Measurements from ENCODE around the gene EGLN3. TPM values are rescaled to one million over a fixed set of nuclear protein-coding genes. Genes with fewer than 3 reads are reported as not detected.

The EGLN3 gene
- total and polyA plus RNA-seq, 2 experiments from 2014 or later, result 26.6 to 33.1 TPM

DNA sequence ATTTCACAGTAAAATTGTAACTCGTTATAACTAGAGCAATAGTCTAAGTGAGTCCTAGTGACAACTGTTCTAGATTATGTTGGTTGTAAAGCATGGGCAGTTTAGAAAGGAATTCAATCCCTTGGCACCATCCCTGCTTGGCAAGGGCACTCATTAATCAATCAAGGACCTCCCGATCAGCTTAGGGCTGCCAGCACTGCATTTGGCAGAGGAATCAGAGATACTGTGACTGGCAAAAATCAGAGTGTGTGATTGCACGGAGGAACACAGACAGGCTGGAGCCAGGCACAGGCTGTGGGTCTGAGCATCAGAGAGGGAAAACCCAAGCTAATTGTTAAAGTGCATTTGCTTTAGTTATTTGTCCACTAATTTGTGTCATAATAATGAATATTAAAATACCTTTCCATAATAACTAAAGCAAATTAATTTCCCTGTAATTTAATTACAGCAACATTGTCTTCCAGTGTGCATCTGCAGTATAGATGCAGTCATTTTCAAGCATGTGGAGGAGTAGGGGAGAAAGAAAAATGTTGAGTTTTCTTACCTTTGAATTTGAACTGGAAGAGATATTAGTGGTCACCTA lies 3.2 kb upstream of the EGLN3 start:
- Histone ChIP-seq H3K4me3 (no peak overlapping the region), H3K9me3 (ENCODE audit: low read depth) (no peaks in the 10 kb centered on the region), H3K4me1 (ENCODE audit: low read depth) (peaks cover 6% of the 10 kb centered on the region), H3K36me3 (no peaks in the 10 kb centered on the region), H3K27me3 (no peaks in the 10 kb centered on the region), H3K27ac (no peak overlapping the region)
- DNase-seq (ENCODE audit: low read depth in 1 of 2, low spot score in 1 of 2), result no peak
- TF ChIP-seq, protein P1, sequence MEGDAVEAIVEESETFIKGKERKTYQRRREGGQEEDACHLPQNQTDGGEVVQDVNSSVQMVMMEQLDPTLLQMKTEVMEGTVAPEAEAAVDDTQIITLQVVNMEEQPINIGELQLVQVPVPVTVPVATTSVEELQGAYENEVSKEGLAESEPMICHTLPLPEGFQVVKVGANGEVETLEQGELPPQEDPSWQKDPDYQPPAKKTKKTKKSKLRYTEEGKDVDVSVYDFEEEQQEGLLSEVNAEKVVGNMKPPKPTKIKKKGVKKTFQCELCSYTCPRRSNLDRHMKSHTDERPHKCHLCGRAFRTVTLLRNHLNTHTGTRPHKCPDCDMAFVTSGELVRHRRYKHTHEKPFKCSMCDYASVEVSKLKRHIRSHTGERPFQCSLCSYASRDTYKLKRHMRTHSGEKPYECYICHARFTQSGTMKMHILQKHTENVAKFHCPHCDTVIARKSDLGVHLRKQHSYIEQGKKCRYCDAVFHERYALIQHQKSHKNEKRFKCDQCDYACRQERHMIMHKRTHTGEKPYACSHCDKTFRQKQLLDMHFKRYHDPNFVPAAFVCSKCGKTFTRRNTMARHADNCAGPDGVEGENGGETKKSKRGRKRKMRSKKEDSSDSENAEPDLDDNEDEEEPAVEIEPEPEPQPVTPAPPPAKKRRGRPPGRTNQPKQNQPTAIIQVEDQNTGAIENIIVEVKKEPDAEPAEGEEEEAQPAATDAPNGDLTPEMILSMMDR (IDR thresholded peaks at IDR 0.05; ENCODE audit: low read depth, low read length), result no peak

DNA sequence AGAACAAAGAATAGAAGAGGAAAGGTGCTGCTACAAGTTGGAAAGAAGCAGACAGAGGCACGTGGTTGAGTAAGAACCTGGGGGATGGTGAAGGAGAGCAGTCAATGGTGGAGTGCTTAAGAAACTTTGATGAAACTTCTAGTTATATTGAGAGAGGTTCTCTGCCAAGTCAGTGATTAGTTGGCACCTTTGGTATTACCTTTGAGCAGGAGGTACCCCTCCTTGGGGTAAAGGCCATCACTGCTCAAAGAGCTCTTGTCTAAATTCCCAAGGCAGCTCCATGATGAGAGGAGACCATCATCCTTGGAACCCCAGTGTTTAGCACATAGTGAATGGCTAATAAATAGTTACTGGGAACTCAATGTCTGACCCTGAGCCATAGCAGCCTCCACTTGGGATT lies 1.7 kb upstream of the EGLN3 start:
- Histone ChIP-seq H3K4me1 (ENCODE audit: low read depth) (peaks cover 11% of the 10 kb centered on the region), H3K27me3 (no peaks in the 10 kb centered on the region), H3K36me3 (no peaks in the 10 kb centered on the region), H3K4me3 (no peak overlapping the region), H3K27ac (no peak overlapping the region), H3K9me3 (ENCODE audit: low read depth) (no peaks in the 10 kb centered on the region)
- DNase-seq (ENCODE audit: low read depth in 1 of 2, low spot score in 1 of 2), result no peak
- TF ChIP-seq, protein P1 (IDR thresholded peaks at IDR 0.05; ENCODE audit: low read depth, low read length), result no peak

DNA sequence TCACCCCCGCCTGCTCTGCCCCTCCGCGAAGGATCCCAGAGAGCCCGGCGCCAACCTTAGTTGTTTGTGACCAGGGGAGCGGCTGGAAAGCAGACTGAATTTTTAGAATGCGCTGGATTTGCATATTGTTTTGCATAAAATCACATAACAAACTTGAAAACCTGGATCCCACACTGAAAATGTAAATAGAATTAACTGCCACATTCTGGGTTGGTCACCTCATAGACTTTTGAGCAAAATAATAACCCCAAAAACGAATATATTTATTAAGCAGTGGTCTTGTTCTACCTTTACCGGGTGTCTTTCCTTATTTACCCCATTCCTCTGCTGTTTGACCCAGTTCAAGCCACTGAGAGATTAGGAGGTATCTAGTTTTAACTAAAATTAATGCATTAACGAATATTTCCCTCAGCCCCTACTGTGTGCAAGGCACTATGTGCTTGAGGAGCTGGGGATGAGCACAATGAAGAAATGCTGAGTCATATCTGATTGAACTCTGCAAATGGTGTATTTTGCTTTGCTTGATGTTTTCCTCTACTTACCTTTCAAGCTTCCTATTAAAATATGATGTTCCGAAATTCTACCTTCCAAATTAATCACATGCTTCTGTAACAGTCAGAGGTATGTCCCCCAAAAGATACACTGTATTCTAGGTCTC lies 438 bp upstream of the EGLN3 start:
- Histone ChIP-seq H3K4me3 (no peak overlapping the region), H3K27ac (peak overlapping the region; percentile 8), H3K4me1 (ENCODE audit: low read depth) (peaks cover 11% of the 10 kb centered on the region), H3K9me3 (ENCODE audit: low read depth) (no peaks in the 10 kb centered on the region), H3K36me3 (no peaks in the 10 kb centered on the region), H3K27me3 (no peaks in the 10 kb centered on the region)
- DNase-seq (ENCODE audit: low read depth in 1 of 2, low spot score in 1 of 2), result no peak
- TF ChIP-seq, protein P1 (IDR thresholded peaks at IDR 0.05; ENCODE audit: low read depth, low read length), result no peak

DNA sequence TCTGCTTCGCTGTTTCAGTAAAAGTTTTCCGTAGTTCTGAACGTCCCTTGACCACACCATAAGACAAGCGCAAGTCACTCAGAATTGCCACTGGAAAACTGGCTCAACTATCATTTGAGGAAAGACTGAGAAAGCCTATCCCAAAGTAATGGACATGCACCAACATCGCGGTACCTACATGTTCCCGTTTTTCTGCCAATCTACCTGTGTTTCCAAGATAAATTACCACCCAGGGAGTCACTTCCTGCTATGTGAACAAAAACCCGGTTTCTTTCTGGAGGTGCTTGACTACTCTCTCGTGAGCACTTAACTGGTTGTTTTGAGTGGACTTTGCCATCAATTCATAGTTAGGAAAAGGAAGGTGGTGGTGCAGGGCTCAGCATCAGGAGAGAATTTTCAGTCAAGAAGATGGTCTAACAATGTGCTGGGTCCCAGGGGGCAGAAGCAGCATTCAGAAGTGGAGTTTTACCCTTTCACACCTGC lies 1.4 kb downstream of the EGLN3 start:
- Histone ChIP-seq H3K4me3 (peak overlapping the region; percentile 50), H3K27me3 (no peaks in the 10 kb centered on the region), H3K36me3 (no peaks in the 10 kb centered on the region), H3K4me1 (ENCODE audit: low read depth) (peaks cover 11% of the 10 kb centered on the region), H3K27ac (no peak overlapping the region), H3K9me3 (ENCODE audit: low read depth) (no peaks in the 10 kb centered on the region)
- TF ChIP-seq, protein P1 (IDR thresholded peaks at IDR 0.05; ENCODE audit: low read depth, low read length), result no peak
- DNase-seq (ENCODE audit: low read depth in 1 of 2, low spot score in 1 of 2), result no peak

DNA sequence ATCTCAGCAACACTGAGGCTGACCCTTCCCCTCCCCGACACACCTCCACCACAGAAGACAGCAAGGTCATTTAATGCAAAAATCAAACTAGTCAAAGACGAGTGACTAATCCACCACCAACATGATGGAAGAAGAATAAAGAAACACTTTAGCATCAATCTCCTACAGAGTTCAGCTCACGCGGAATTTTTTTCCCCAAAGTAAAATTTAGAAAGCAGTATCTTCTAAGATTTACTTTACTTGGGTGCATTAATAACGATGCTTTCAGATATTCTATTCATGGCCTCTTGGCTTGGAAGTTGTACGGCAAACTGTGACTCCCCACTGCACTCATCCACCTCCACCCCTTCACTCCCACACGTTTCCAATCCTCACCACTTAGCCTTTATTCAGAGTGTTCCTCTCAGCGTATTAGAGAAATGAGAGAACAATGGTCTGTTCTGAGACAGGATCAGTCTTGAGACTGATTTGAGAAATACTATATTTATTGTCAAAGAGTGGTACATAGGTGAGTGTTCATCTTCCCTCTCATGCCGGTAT lies 1.9 kb downstream of the EGLN3 start:
- H3K4me3 ChIP-seq, result peak overlapping the region; percentile 50
- H3K27me3 ChIP-seq, result no peaks in the 10 kb centered on the region
- TF ChIP-seq, protein P1 (IDR thresholded peaks at IDR 0.05; ENCODE audit: low read depth, low read length), result no peak
- no peak overlapping the region for H3K27ac ChIP-seq
- H3K36me3 ChIP-seq, result no peaks in the 10 kb centered on the region
- H3K4me1 ChIP-seq (ENCODE audit: low read depth), result peaks cover 11% of the 10 kb centered on the region
- DNase-seq (ENCODE audit: low read depth in 1 of 2, low spot score in 1 of 2), result no peak
- no peaks in the 10 kb centered on the region for H3K9me3 ChIP-seq (ENCODE audit: low read depth)
